HG03378 (cell line): ENCODE data around the gene SF3A1.
A peak's percentile ranks its signal among the peaks of the same experiment; 100 is the strongest.
"Not testable (repeated sequence)": the region's sequence is repeated elsewhere in the genome, so short reads cannot be mapped to it uniquely, and the experiment has no call there.

Source experiments
- ATAC-seq: cut with Tn5 transposase; IDR thresholded peaks from one replicate; pipeline ENCODE4 v1.9.1; 2021; ENCODE audit warnings: mild to moderate bottlenecking, moderate library complexity; ENCODE audit not compliant: unreplicated experiment

SF3A1 gene, protein sequence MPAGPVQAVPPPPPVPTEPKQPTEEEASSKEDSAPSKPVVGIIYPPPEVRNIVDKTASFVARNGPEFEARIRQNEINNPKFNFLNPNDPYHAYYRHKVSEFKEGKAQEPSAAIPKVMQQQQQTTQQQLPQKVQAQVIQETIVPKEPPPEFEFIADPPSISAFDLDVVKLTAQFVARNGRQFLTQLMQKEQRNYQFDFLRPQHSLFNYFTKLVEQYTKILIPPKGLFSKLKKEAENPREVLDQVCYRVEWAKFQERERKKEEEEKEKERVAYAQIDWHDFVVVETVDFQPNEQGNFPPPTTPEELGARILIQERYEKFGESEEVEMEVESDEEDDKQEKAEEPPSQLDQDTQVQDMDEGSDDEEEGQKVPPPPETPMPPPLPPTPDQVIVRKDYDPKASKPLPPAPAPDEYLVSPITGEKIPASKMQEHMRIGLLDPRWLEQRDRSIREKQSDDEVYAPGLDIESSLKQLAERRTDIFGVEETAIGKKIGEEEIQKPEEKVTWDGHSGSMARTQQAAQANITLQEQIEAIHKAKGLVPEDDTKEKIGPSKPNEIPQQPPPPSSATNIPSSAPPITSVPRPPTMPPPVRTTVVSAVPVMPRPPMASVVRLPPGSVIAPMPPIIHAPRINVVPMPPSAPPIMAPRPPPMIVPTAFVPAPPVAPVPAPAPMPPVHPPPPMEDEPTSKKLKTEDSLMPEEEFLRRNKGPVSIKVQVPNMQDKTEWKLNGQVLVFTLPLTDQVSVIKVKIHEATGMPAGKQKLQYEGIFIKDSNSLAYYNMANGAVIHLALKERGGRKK

GRCh38 chr22:30356449-30357235, at the start of gene SF3A1, which contains the start of gene CCDC157:
SF3A1 (minus strand) TSS chr22:30356894; CDS start chr22:30356792, 102 bp downstream.
CCDC157 (plus strand) TSS chr22:30357007; CDS start chr22:30366001, 8,994 bp downstream.
- ATAC-seq, result peak; percentile 73

DNA sequence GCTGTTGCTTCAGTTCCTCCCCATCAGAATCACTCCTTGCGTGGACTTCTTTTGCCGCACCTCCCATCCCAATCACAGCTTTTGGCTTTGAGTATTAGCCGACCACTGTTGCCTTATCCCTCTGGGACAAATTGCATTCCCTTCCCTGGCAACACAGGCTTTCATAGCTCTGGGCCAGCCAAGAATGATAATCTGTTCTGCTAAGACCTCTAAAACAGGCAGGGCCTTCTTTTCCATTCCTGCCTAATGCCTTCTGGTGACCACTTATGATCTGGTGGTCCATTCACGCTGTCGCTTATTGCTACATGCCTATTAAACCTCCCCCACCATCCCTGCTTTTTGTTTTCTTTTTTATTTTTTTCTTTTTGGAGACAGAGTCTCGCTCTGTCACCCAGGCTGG, 49.7 kb upstream of the SF3A1 start:
- ATAC-seq, result no peak

GRCh38 chr22:30405731-30406130, 49.0 kb upstream of the SF3A1 start:
- no peak for ATAC-seq

GRCh38 chr22:30404307-30404706, 47.6 kb upstream of the SF3A1 start:
- no peak for ATAC-seq

- not testable (repeated sequence) for ATAC-seq
Measured at GRCh38 chr22:30402766-30403104, 46.0 kb upstream of the SF3A1 start.

- no peak for ATAC-seq
Measured at GRCh38 chr22:30402028-30402765, 45.5 kb upstream of the SF3A1 start.

DNA sequence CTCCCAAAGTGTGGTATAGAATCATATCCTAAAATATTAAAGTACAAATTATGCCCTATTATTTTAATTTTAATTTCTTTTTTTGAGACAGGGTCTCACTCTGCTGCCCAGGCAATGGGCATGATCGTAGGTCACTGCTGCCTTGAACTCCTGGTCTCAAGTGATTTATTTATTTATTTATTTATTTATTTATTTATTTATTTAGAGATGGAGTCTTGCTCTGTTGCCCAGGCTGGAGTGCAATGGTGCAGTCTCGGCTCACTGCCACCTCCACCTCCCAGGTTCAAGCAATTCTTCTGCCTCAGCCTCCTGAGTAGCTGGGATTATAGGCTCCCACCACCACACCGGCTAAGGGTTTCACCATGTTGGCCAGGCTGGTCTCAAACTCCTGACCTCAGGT, 44.3 kb upstream of the SF3A1 start:
- not testable (repeated sequence) for ATAC-seq

GRCh38 chr22:30400159-30400558, 43.5 kb upstream of the SF3A1 start:
- no peak for ATAC-seq

GRCh38 chr22:30399718-30400117, 43.0 kb upstream of the SF3A1 start:
- ATAC-seq, result no peak

DNA sequence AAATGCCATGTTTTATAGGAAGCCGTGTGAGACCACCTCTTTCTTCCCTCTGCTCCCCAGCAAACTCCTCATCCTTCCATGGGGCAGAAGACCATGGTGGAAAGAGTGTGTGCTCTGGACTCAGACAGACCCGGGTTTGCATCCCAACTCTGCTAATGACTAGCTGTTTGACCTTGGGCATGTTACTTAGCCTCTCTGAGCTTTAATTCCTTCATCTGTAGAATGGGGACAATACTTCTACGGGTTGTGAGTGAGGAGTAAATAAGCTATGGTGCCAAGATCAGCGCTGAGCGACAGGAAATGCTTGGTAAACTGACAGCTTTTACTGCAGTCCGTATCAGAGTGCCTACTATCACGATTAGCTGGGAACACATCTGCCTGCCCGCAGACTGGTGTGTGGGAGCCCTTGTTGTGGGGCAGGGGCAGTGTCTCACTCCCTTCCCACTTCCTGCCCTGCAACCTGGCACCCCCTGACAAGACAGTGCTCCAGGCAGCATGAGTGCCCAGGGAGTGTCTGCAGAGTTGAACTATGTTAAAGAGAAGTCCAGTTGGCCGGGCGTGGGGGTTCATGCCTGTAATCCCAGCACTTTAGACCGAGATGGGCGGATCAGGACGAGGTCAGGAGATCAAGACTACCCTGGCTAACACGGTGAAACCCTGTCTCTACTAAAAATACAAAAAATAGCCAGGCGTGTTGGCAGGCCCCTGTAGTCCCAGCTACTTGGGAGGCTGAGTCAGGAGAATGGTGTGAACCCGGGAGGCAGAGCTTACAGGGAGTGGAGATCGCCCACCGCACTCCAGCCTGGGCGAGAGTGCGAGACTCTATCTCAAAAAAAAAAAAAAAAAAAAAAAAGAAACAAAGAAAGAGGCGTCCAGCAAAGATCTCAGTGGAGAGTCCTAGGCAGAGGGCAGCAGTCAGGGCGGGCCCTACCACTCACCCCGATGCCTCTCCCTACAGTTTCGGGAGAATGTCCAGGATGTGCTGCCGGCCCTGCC, 42.3 kb upstream of the SF3A1 start:
- ATAC-seq, result no peak

DNA sequence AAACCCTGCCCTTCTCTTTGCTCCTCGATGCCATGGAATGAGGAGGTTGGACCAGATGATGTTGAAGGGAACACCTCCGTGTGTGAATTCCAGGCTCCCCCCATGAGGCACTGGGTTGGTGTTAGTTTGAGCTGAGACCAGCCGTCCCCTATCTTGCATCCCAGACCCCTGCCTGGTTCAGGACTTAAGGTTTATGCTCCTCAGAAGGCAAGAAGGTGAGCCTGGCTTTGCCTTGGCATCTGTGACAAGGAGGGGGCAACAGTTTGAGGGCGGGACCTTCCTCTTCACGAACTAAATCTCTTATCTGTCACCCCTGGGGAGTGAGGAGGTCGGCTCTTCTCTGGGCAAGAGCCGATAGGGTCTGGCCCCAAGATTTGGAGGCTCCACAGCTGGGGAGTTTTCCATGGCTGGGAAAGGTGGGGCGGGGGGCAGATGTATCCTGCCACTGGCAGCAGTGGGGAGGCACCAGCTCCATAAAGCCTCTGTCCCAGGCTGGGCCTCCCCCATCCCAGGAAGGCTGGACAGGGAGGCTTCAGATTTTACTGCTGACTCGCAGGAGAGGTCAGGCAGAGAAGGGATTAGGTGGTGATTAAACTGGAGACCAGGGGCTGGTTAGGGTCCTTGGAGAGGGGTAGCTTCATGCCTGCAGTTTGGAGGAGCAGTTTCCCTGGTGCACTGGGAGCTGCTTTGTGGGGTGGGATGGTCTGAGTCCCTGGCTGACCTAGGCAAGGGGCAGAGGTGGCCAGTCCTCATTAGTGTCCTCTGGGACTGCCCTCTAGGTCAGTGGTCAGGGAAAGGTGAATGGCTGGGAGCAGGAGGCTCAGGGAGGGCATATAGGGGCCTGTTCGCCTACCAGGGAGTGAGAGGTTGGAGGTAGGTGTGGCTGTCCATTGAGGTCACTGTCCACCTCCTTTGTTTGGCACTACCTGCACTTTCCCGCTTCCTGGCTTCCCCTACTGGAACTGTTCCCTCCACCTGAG, 41.3 kb upstream of the SF3A1 start:
- ATAC-seq, result no peak

- no peak for ATAC-seq
Measured at GRCh38 chr22:30396871-30397655, 40.4 kb upstream of the SF3A1 start, which contains the start of gene SEC14L2. SEC14L2 (plus strand) TSS chr22:30397018; CDS start chr22:30397117, 99 bp downstream.

DNA sequence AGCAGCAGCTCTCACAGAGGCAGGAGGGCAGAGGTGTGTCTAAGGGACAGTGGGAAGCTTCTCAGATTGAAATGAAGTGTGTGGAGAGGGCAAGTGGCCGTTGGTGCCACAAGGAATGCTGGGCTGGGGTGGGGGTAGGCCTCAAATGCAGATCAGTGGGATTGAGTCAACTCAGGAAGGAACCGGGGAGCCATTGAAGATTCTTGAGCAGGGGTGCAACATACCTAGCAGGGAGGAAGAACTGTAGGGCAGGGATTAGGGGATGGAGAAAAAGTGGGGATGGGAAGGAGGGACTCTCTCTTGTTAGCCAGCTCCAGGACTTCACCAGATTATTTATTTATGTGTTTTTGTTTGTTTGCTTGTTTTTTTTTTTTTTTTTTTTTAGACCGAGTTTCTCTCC, 37.2 kb upstream of the SF3A1 start:
- ATAC-seq, result no peak

GRCh38 chr22:30393322-30393680, 36.6 kb upstream of the SF3A1 start:
- no peak for ATAC-seq

DNA sequence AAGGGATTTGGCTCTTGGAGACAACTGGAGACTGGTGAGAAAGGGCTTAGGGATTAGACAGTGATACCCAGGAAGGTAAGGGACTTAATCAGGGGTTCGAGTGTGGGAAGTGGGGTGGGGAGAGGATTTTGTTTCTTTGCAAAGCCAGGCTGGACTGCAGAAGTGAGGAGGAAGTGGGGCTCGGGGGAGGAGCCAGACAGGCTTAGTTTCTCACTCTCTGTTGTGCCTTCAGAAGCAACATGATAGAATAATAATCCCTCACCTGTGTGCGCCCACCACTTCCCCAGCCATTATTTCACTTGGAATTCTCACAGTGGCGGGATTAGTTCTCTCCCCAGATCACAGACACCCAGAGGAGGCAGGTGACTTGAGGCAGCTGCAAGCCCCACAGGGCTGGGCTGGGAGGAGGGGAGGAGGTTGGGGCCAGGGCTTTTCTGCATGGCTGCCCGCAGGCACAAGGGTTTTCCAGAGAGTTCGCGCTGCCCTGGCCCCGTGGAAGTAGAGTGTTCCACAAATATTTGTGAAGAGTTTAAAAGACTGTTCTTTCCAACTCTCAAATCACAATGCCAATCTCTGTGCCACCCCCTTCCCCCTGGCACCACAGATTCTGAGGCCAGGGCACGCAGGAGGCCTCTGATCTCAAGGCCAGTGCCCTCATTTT, 36.1 kb upstream of the SF3A1 start:
- ATAC-seq, result no peak

- ATAC-seq, result no peak
Measured at GRCh38 chr22:30390974-30391691, 34.4 kb upstream of the SF3A1 start.
